ENCODE data around the gene UBA6.
"Not testable (repeated sequence)": the region's sequence is repeated elsewhere in the genome, so short reads cannot be mapped to it uniquely, and the experiment has no call there.

Gene UBA6

DNA sequence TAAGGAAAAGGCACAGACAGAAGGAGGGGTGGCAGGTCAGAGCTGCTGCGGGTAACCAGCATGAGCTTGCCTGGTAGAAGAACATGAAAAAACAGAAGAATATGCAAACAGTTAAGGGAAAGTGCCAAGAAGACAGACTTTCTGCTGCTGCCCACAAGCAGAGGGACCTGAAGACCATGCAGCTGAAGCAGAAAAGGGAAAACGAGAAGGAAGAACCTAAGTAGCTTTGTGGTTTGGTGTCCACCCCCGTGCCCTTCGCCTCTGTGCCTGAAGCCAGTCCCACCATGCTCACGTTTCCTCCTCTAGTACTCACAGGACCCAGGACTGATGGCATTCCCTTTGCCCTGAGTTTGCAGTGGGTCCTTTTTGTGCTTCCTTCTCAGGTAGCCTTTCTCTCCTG, 62.8 kb downstream of the UBA6 start:
- TF ChIP-seq, protein P1, sequence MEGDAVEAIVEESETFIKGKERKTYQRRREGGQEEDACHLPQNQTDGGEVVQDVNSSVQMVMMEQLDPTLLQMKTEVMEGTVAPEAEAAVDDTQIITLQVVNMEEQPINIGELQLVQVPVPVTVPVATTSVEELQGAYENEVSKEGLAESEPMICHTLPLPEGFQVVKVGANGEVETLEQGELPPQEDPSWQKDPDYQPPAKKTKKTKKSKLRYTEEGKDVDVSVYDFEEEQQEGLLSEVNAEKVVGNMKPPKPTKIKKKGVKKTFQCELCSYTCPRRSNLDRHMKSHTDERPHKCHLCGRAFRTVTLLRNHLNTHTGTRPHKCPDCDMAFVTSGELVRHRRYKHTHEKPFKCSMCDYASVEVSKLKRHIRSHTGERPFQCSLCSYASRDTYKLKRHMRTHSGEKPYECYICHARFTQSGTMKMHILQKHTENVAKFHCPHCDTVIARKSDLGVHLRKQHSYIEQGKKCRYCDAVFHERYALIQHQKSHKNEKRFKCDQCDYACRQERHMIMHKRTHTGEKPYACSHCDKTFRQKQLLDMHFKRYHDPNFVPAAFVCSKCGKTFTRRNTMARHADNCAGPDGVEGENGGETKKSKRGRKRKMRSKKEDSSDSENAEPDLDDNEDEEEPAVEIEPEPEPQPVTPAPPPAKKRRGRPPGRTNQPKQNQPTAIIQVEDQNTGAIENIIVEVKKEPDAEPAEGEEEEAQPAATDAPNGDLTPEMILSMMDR (IDR thresholded peaks at IDR 0.05; ENCODE audit: low read depth, low read length, missing control alignments): no peak
- DNase-seq (ENCODE audit: low read depth): no peak
- H3K4me3 ChIP-seq (ENCODE audit: low read depth, low read length): no peak overlapping the region

DNA sequence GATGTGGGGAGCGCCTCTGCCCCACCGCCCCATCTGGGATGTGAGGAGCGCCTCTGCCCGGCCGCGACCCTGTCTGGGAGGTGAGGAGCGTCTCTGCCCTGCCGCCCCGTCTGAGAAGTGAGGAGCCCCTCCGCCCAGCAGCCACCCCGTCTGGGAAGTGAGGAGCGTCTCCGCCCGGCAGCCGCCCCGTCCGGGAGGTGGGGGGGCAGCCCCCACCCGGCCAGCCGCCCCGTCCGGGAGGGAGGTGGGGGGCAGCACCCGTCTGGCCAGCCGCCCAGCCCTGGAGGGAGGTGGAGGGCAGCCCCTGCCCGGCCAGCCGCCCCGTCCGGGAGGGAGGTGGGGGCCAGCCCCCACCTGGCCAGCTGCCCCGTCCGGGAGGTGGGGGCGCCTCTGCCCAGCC, 64.0 kb downstream of the UBA6 start:
- DNase-seq (ENCODE audit: low read depth); H3K4me3 ChIP-seq (ENCODE audit: low read depth, low read length): not testable (repeated sequence)

DNA sequence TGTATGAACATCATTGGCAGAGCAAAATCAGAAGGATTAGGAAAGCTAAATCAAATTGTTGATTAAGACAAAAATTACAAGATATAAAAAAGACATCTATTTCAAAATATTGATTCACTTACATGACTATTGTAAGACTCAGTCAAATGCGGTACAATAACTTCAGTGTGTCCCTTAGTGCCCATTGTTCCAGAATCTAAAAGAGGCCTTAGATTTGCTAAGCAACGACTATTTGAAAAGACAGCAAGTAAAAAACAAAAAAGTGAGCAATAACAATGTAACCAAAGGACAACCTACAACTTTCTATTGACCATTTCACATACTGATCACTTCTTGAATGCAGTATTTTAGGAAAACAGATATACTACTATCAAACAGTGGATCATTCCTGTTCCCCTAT, 65.6 kb downstream of the UBA6 start:
- no peak overlapping the region for H3K4me3 ChIP-seq (ENCODE audit: low read depth, low read length)
- DNase-seq (ENCODE audit: low read depth): no peak
- TF ChIP-seq, protein P1 (IDR thresholded peaks at IDR 0.05; ENCODE audit: low read depth, low read length, missing control alignments): no peak

DNA sequence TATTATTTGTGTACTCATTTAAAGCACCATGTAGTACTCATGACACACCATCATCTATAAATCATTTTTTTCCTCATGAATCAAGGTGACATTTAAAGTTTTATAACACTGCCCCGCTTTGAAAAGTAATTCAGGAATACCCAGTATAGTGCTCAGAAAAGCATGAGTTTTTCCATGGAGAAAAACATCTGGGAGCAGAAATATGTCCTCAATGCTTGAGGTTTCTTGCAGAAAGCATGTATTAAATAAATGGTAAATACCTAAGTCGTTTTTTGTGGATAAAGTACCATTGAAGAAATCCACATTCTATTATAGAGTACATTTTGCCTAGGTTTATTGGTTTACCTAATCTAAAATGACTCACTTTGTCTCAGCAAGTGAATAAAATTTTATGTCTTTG, 66.2 kb downstream of the UBA6 start:
- DNase-seq (ENCODE audit: low read depth): no peak
- no peak overlapping the region for H3K4me3 ChIP-seq (ENCODE audit: low read depth, low read length)
- TF ChIP-seq, protein P1 (IDR thresholded peaks at IDR 0.05; ENCODE audit: low read depth, low read length, missing control alignments): no peak

DNA sequence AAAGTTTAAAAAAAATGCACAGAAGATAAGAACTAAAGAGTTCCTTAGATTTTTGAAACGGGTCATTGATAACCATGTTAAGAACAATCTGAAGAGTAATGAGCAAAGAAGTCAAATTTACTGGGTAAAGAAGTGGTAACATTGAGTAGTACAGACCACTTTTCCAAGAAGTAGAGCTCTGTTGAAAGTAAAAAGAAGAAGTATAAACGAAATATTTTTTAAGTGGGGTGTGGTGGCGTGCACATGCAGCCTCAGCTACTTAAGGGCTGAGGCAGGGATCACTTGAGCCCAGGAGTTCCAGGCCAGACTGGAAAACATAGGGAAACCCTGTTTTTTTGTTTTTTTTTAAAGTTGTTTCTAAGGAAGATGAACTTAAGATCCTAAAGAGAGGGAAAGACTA, 68.5 kb downstream of the UBA6 start:
- H3K4me3 ChIP-seq (ENCODE audit: low read depth, low read length): no peak overlapping the region
- DNase-seq (ENCODE audit: low read depth): no peak
- TF ChIP-seq, protein P1 (IDR thresholded peaks at IDR 0.05; ENCODE audit: low read depth, low read length, missing control alignments): no peak

DNA sequence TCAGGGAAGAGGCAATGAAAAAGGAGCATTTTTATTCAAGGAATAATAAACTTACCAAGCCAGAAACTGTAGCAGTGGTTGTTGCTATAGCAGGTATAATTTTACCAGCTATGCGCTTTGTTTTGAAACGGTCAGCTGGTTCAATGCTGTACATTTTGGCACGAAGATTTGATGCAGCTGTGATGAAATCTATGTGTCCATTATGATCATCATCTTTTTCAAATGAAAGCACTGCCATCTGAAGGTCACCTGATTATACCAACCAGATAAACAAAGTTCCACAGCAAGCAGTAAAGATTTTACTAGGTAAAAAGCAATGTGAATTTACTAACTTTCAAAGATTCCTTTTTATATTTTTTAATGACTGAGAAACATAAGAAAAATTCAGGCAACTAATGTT, 76.0 kb downstream of the UBA6 start:
- H3K4me3 ChIP-seq (ENCODE audit: low read depth, low read length): no peak overlapping the region
- DNase-seq (ENCODE audit: low read depth): no peak
- TF ChIP-seq, protein P1 (IDR thresholded peaks at IDR 0.05; ENCODE audit: low read depth, low read length, missing control alignments): no peak

DNA sequence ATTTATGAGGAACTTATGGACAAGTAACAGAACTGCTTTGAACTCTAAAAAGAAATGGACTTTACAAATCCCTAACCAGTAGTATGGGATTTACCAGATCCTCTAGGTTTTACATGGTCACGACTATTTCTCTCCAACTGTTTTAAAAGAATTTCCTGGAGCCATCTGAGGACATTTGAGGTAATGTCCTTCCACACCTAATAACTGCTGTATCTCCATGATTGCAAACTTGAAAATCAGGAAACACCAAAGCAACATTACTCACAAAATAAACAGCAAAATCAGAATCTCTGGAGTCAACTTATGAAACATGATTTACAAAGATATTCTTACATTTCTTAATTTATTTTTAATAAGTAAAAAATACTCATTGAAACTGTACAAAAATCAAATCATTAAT, 84.5 kb downstream of the UBA6 start:
- H3K4me3 ChIP-seq (ENCODE audit: low read depth, low read length): no peak overlapping the region
- TF ChIP-seq, protein P1 (IDR thresholded peaks at IDR 0.05; ENCODE audit: low read depth, low read length, missing control alignments): no peak
- DNase-seq (ENCODE audit: low read depth): no peak

DNA sequence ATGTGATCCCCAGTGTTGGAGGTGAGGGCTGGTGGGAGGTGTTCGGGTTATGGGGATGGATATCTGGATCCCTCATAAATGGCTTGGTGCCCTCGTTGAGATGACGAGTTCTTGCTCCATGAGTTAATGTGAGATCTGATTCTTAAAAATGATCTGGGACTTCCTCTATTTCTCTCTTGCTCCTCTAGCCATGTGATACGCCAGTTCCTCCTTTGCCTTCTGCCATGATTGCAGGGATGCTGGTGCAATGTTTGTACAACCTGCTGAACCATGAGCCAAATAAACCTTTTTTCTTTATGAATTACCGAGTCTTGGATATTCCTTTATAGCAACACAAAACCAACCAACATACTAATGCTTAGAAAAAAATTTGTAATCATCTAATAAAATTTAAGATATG, 85.8 kb downstream of the UBA6 start:
- TF ChIP-seq, protein P1 (IDR thresholded peaks at IDR 0.05; ENCODE audit: low read depth, low read length, missing control alignments): no peak
- no peak overlapping the region for H3K4me3 ChIP-seq (ENCODE audit: low read depth, low read length)
- DNase-seq (ENCODE audit: low read depth): no peak

All from GM12864 (cell line).